GM18868 (cell line): ENCODE results near the gene PARG.
"Not testable (repeated sequence)": the region's sequence is repeated elsewhere in the genome, so short reads cannot be mapped to it uniquely, and the experiment has no call there.

Source experiments
- ATAC-seq: cut with Tn5 transposase; IDR thresholded peaks from one replicate; pipeline ENCODE4 v1.9.1; 2021; ENCODE audit warnings: mild to moderate bottlenecking, moderate library complexity; ENCODE audit not compliant: unreplicated experiment

Gene PARG

DNA sequence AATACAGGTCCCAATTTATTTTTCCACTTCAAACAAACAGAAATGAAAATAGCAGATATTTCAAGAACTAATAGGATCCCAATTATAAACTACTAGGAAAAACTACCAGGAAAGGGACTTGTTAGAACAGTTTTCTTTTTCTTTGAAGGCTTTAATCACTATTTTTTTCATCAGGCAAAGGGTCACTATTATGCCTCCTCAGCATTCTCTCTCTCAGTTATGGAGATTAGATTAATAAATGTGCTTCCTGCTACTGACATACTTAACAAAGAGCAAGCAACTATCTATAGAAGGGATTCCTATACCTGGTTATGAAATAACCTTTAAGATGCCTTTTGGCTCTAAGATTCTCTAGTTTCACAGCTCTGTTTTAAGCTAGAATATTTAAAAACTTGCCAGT lies 108.7 kb downstream of the PARG start:
- ATAC-seq: no peak

DNA sequence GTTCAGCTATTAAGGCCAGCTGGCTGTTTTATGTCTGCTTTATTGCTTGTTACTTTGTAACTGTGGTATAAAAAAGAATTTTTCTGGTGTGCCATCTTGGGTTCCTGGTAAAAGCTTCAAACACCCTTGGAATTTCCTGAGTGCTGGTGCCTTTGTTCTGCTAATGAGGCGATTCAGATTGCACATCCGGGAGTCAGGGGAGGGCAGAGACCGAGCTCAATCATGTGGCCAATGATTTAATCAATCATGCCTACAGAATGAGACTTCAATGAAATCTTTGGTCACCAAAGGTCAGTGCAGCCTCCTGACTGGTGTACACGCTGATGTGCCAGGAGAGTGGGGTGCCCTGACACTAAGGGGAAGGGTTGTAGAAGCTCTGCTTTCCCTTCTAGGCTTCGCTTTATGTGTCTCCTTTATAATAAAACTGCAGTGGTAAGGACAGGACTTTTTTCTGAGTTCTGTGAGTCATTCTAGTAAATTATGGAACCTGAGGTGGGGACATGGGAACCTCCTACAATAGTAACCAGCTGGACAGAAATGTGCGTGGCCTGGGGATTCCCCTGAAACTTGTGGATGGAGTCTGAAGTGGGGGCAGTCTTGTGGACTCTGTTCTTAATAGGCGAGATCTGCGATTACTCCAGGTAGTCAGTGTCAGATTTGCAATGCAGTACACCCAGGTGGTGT lies 110.3 kb downstream of the PARG start:
- no peak for ATAC-seq

DNA sequence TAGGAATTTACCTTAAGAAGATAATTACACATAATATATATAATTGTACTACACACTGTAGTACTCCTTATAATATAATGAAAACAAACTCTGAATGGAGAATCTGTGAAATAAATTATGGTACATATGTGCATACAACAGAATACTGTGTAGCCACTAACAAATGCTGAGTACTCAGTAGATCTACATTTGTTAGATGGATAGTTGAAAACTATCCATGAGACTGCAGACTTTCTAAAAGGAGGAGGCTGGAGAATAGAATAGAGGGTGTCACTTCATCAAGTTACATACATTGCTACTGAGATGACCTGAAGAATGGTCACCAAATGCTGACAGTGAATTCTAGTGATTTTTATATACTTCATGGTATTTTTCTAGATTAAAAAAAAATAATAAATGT lies 111.0 kb downstream of the PARG start:
- no peak for ATAC-seq

DNA sequence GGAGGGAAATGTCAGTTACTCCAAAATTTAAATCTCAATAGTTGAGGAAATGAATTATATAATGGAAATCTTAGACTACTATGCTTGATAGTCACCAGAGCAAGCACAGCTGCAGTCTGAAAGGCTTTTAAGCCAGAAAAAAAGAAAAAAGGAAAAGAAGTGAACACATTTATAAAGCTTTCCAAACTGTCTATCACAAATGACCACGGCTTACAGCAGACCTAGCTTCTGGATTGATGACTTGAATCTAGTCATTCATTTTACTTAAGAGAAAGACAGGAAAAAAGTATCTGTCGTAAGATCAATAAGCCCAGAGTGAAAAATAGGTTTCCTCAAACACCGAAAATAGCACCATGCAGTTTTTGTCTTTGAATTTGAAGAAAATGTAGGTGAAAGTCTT lies 111.8 kb downstream of the PARG start:
- ATAC-seq: no peak

DNA sequence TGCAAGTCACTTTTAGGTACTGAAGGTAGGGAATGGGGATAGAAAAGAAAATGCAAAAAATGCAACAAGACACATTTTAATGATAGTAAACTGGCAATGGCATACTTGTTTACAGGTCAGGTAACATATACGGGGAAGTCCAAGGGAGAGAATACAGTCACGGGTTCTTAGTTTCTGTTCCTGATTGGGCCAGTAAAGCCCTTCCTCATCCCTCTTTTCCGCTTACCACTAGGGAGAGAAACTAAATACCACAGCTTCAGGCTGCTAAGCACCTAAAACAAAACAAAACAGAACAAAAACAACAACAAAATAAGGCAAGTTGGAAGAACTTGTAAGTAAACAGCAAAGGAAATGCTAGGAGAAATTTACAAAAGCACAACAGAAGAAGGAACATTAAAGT lies 114.5 kb downstream of the PARG start:
- peak; percentile 57 for ATAC-seq

DNA sequence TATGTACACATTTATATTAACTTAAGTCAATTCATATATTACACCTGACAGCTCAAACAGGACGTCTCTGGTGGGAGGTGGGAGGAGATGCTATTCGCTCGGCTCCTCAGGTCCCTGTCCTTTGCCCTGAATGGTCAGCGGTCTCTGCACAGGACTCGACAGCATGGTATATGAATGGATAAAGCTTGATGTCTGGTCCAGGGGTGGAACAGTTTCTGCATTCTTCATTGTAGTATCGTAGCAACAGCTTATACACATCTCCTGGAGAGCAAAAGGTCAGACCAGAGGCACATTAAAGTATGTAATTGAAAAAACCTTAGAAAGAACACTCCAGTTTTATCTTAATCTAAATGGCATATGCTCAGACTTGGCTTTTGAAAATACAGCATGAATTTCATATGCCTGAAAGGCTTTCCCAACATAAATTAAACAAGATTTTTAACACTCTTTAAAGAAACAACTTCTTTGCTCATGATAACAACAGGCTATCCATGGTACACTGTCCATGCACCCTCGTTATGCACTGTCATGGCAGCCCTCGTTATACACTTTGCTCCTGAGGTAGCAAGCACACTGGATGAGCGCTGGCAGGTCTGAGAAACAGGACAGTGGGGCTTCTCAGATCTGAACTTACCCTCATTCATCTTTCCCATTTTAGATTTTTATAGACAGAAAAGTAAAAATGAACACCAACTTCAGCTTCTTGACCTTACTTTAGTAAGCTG lies 122.4 kb downstream of the PARG start:
- no peak for ATAC-seq

DNA sequence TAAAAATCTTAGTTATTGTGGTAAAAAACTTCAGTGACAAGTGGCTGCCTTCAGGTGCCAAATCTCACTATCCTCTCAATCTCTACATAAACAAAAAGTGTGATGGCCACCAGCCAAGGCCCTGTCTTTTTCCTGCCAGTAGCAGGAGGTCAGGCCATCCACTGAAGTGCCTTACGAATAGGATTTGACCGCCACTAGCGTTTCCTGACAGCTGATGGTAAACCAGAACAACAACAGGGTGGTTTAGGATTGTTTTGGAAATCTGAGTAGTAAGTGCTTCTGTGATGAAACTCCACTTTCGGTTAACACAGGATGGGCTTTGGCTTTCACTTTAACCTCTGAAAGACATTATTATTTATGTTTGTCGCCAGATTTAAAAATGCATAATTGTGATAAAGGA lies 124.0 kb downstream of the PARG start:
- ATAC-seq: no peak

DNA sequence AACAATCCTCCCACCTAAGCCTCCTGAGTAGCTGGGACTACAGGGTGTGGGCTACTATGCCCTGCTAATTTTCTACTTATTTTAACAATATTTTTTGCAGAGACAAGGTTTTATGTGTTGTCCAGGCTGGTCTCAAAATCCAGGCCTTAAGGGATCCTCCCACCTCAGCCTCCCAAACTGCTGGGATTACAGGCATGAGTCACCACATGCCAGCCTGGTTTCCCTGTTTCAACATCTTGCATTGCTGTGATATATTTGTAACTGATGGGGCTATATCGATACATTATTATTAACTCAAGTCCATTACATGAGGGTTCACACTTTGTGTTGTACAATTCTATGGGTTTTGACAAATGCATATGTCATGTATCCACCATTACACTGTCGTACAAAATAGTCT lies 137.8 kb downstream of the PARG start:
- ATAC-seq: no peak

DNA sequence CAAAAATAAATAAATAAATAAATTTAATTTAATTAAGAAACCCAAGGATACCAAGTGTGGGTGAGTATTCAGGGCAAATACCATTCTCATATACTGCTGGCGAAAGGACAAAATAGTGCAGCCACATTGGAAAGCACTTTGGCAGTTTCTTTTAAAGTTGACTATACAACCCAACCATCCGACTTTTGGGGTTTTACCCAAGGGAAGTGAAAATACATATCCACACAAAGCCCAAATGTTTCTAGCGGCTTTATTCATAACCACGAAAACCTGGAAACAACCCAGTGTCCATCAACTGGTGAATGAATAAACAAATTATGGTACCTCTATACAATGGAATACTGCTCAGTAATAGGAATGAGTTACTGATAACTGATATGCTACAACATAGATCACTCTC lies 143.6 kb downstream of the PARG start:
- no peak for ATAC-seq

DNA sequence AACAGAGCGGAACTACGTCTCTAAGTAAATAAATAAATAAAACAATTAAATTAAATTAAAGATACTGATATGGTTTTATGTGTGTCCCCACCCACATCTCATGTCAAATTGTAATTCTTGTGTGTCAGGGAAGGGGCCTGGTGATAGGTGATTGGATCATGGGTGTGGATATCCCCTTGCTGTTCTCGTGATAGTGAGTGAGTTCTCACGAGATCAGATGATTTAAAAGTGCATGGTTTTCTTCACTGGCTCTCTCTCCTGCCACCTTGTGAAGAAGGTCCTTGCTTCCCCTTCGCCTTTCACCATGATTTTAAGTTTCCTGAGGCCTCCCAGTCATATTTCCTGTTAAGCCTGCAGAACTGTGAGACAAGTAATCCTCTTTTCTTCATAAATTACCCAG lies 150.7 kb downstream of the PARG start:
- ATAC-seq: no peak

DNA sequence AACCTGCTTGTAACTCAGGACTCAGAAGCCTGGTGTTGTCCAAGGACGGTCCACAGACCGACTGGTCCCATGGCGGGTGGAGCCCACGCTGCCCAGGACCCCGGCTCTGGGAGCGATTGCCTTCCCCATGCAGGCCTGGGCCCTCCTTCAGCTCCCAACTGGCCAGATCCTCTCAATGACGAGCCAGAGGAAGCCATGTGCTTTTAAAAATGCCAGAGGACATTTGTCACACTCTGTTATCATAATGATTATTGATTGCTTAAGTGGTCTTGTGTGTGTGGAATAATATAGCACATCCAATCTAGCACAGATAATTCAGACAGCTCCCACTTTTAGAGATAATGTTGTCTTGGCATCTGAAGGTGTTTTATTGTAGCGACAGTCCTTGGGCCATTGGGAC lies 157.1 kb downstream of the PARG start:
- ATAC-seq: no peak

DNA sequence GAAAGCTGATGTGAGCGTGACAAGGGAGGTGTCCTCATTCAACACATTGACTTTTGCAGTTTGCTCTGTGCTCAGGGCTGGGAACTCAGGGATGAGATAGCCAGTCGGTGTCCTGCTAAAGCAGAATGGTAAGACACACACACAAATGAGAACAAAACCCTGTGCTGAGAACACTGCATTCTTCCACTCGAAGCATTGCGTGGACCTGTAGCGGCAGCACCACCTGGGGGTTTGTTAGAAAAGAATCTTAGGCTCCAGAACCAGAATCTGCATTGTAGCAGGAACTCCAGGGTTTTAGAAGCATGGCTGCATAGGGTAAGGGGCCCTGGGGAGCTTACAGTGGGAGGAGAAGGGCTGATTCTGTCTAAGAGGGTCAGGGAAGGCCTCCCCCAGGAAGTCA lies 158.2 kb downstream of the PARG start:
- no peak for ATAC-seq

DNA sequence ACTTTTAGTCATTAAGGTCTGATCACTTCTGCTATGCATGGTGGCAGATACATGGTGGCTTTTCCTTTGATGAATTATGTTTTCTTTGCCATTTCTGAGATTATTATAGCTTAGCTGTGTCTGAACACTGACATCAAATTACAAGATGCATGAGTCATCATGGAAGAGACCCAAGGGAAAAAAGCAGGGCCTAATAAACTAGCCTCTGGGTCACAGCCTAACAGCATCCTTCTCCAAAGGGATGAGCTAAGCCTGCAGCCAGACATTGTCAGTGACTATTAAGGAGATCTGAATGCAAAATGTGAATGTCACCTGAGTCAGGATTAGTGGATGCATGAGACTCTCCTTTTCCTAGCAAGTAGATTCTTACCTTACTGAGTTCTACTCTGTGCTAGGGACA lies 160.6 kb downstream of the PARG start:
- ATAC-seq: no peak

DNA sequence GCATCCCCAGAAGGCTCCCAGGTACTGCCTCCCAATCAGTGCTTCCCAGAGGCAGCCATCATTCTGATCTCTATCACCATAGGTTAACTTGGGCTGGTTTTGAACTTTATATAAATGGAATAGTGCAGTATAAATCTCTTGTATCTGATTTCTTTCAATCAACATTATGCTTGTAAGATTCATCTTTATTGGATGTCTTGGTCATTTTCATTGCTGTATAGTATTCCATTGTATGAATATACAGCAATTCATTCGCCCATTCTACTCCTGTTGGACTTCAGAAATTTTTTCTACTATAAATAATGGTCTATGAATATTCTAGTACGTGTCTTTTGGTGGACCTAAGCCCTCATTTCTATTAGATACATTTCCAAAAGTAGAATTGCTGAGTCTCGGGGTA lies 163.6 kb downstream of the PARG start:
- ATAC-seq: no peak

DNA sequence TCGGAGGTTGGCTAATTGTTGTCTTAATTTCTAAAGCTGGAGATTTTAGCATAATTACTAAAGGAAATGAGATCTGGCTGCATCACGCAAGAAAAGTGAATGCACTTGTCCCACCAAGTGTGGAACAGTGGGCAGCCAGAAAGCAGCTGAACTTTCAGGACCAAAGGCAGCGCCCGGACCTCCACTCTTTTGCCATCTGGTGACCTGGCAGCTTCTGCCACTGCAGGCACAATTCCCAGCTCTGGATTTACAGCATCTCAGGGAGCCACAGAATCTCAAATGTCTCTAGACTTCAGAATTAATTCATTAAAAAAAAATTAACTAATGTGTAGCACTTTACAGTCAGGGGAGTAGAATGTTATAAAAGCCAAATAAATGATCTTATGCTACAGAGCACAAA lies 165.0 kb downstream of the PARG start:
- ATAC-seq: no peak

DNA sequence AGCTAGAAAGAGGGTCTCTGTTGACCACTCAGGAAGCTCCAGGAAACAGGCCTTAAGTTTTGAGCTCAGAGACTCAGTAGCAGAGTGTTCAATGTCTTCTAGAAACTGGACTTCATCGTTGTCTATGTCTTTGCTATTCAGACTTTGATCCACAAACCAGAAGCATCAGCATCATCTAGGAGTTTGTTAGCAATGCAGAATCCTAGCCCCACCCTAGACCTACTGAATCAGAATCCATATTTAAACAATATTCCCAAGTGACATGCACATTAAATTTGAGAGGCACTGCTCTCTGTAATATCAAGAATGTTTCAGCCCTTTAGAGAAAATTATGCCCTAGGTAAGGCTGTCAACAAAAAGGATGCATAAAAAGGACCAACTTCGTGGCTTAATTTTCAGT lies 166.8 kb downstream of the PARG start:
- ATAC-seq: no peak

DNA sequence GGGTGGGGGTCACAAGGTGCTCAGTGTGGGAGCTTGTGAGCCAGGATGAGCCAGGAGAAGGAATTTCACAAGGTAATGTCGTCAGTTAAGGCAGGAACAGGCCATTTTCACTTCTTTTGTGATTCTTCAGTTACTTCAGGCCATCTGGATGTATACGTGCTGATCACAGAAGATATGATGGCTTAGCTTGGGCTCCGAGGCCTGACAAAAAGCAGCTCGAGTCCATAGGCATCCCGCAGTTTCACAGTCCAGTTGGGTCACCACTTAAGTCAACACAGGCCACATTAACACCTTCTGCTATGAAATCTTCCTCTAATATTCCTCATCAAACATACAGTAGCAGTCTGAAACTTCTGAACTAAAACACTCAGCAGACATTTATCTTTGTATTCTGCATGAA lies 168.9 kb downstream of the PARG start:
- ATAC-seq: not testable (repeated sequence)

DNA sequence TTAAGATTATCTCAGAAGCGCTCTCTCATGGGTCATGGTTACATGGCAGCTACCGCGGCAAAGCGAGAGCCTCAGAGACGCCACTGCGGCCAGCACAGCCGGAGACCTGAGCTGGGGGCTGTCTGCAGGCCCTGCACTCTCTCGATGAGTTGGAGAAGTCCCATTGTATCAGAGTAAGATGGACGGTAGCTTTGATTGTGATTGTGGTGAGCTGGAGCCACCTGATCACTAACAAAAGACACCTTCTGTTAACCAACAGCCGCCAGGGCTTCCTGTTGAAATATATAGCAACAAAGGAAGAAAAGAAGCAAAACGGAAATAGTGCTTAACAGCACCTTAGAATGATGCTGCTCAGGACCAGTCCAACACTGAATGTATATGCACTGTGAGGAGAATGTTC lies 170.8 kb downstream of the PARG start:
- not testable (repeated sequence) for ATAC-seq

DNA sequence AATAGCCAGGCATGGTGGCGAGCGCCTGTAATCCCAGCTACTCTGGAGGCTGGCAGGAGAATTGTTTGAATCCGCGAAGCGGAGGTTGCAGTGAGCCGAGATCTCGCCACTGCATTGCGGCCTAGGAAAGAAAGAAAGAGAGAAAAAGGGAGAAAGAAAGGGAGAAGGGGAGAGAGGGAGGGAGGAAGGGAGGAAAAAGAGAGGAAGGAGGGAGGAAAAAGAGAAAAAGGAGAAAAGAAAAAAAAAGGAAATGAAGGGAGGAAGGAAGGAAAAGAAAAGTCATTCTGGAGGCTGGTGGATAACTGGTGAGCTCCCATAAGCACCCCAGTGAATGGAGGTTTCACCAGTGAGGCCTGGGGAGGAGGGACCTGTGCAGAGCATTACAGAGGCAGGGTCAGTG lies 172.1 kb downstream of the PARG start:
- no peak for ATAC-seq

DNA sequence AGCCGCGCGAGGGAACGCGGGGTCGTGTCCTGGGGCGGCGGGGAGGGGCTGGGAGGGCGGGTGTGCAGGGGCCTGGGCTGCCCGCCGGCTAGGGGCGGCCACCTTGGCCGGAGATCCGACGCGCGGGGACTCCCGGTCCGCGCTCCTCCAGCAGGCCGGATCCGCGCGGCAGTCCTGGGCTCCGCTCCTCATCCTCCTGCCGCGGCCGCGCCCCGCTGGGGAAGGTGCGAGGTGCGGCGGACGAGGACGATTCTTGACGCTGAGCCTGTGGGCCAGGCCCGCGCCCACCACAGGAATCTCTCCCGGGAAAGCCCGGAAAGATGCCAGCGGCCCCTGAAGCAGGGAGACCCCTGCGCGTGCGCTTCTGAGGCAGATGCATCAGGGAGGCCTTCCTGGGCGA lies 173.1 kb downstream of the PARG start:
- no peak for ATAC-seq

DNA sequence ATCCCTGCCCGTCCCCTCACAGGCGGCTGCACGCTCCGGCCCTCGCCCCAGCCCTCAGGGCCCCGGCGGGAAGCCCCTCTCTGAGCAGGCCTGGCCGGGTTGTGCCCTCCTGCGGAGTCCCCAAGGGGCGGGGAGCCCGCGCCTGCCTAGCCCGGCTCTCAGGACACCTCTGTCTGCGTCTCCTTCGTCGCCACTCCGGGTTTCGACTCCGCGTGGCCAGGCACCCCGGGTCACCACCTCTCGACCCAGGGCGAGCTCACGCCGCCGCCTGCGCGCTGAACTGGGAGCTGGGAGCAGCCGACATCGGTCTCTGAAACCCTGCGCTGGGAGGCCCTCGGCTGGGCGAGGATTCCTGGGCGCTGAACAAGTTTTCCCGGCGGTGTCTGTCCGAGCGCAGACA lies 173.5 kb downstream of the PARG start:
- no peak for ATAC-seq
